Panc1 (cell line): ENCODE data around the gene UQCC2. TPM values are rescaled to one million over a fixed set of nuclear protein-coding genes. Genes with fewer than 3 reads are reported as not detected.
A peak's percentile ranks its signal among the peaks of the same experiment; 100 is the strongest.

Experiments used
- ATAC-seq: fragments of 200-7000 bp; cut with Tn5 transposase; 2 replicates; pipeline ENCODE4 v1.9.1; 2020; ENCODE audit warnings: mild to moderate bottlenecking, moderate library complexity
- BruUV-seq: library from RNA; stranded (reverse); fragments of 400-500 nt; replicated peaks from 2 replicates; lab custom pipeline; 2021; lab: Mats Ljungman, UMichigan
- CTCF ChIA-PET: fragments of 300-600 bp; sonication (Branson Sonifier 250); formaldehyde crosslinking; loops from one replicate; lab custom pipeline; 2022; ENCODE audit warnings: antibody characterized with exemption; lab: Charles Lee
- POLR2A ChIA-PET: fragments of 300-600 bp; sonication (Branson Sonifier 250); formaldehyde crosslinking; loops from one replicate; lab custom pipeline; 2022; ENCODE audit warnings: antibody characterized with exemption; lab: Charles Lee
- DNase-seq: peaks from one replicate; pipeline ENCODE4 v3.0.0-alpha.2; 2010; ENCODE audit warnings: low read depth, low spot score
- H3K27ac ChIP-seq: 2 replicates; pipeline ENCODE4 v1.5.1; 2011; ENCODE audit warnings: mild to moderate bottlenecking, low read length, inconsistent platforms
- H3K27me3 ChIP-seq: fragments of 200-500 bp; sonication (Bioruptor generic); 2 replicates; pipeline ENCODE4 v1.6.0; 2014; ENCODE audit warnings: low read length, inconsistent platforms; ENCODE audit not compliant: control insufficient read depth, insufficient read depth
- H3K36me3 ChIP-seq: fragments of 200-500 bp; sonication (Bioruptor generic); 2 replicates; pipeline ENCODE4 v1.5.1; 2014; ENCODE audit warnings: inconsistent platforms, mild to moderate bottlenecking, low read length, moderate library complexity; ENCODE audit not compliant: control insufficient read depth, insufficient read depth
- H3K4me1 ChIP-seq: 2 replicates; pipeline ENCODE4 v1.5.1; 2011; ENCODE audit warnings: inconsistent platforms, mild to moderate bottlenecking, low read length, moderate library complexity; ENCODE audit not compliant: control insufficient read depth, insufficient read depth
- H3K4me3 ChIP-seq, 2 experiments: 2 replicates each; pipeline ENCODE4 v1.5.1; 2011 to 2012; ENCODE audit warnings: low read depth in 2 of 2, low read length in 2 of 2, mild to moderate bottlenecking in 2 of 2, inconsistent platforms in 1 of 2, moderate library complexity in 1 of 2
- H3K9me3 ChIP-seq: fragments of 200-500 bp; sonication (Bioruptor generic); 2 replicates; pipeline ENCODE4 v1.5.1; 2014; ENCODE audit warnings: low read depth, mild to moderate bottlenecking, inconsistent platforms, low read length, moderate library complexity; ENCODE audit not compliant: control insufficient read depth, insufficient read depth
- POLR2AphosphoS5 ChIP-seq: IDR thresholded peaks from 2 replicates; pipeline ENCODE4 v1.6.1; 2012; ENCODE audit warnings: mild to moderate bottlenecking, low read depth, low read length, moderate library complexity
- SIN3A ChIP-seq: IDR thresholded peaks from 2 replicates; pipeline ENCODE4 v1.6.1; 2012; ENCODE audit warnings: low read depth, mild to moderate bottlenecking, low read length, moderate library complexity, borderline replicate concordance; ENCODE audit not compliant: insufficient read depth
- TCF7L2 ChIP-seq: IDR thresholded peaks from 2 replicates; pipeline ENCODE4 v1.6.1; 2011; ENCODE audit warnings: mild to moderate bottlenecking, low read depth, low read length, inconsistent platforms
- in situ Hi-C: cut with HindIII; loops from 2 replicates; pipeline ENCODE4 v1.10.0; 2016; ENCODE audit warnings: low sequenced_read_pairs, low pct_unique_long_range_greater_than_20kb
- intact Hi-C: fragments of 100-400 bp; cut with micrococcal nuclease; formaldehyde crosslinking; loops from one replicate; pipeline ENCODE4 v1.10.0; 2022; ENCODE audit not compliant: unreplicated experiment
- total RNA-seq: library from RNA; stranded (reverse); gene quantifications from one replicate; pipeline ENCODE4 v1.2.1, GENCODE V29; 2021; ENCODE audit not compliant: unreplicated experiment
- TF ChIP-seq, protein P1 (sequence below): fragments of 450-650 bp; IDR thresholded peaks from 2 replicates; pipeline ENCODE4 v1.5.1; 2017; ENCODE audit warnings: mild to moderate bottlenecking
- TF ChIP-seq, protein P2 (sequence below), 2 experiments: IDR thresholded peaks; 2 replicates each; pipeline ENCODE4 v1.6.1; 2011 to 2012; ENCODE audit warnings: low read depth in 2 of 2, control low read depth in 1 of 2, low read length in 1 of 2, mild to moderate bottlenecking in 1 of 2, moderate library complexity in 1 of 2; ENCODE audit not compliant: insufficient read depth in 1 of 2

UQCC2 gene
- total RNA-seq, 1 experiment from 2014 or later, result 135 TPM

DNA sequence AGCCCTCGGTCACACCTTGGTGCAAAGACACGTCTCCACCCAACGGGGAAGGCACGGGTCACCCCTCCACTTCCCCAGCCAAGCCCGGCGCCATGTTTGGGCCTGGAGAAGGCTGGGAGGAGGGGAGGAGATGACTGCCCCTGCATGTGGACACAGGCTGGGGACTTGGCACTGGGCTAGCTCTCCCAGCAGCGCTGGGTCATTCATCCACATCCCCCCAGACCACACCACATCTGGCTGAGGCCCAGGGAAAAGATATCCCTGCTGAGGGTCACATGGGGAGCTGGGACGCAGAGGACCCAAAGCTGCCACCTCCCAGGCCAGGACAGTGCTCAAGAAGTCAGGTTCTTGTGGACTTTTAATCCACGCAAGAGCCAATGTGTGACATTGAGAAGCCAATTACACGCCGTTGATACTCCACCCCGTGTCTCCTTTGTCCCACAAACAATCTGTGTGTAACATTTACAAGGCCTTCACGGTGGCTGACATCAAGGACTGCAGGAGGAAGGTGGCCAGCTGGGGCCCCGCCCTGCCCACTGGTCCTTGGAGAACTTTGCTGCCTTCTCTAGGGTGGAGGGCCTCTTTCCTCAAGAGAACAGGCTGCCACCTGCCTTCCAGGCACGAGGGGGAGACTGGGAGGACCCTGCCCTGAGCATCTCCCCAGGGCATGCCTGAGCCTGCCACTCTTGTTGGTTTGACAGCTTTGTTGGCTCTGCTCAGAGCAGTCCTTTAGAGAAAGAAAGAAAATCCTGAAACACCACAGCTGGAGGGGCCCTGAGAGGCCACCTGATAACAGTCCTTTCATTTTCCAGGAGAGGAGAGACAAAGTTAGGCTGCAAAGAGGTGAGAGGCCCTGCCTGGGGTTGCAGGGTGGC is 40.5 kb upstream of the UQCC2 start:
- no peak for DNase-seq
- Histone ChIP-seq H3K27ac (no peak overlapping the region), H3K27me3 (no peaks in the 10 kb centered on the region), H3K4me1 (peaks cover 9% of the 10 kb centered on the region), H3K9me3 (no peaks in the 10 kb centered on the region), H3K36me3 (no peaks in the 10 kb centered on the region), H3K4me3 (no peak overlapping the region)
- intact Hi-C loops (no loop called here), in situ Hi-C loops (no loop called here)
- ATAC-seq, result peak; percentile 27; the same call in 1 of the 2 replicates
- ChIA-PET CTCF (interaction anchor here (0.5 to 0.6 kb wide), 2 partner anchors 41 to 303 kb away, joined by 3 to 12 read pairs; no protein-coding TSS in a partner anchor), POLR2A (no interaction called here)
- no TSS peak for BruUV-seq
- TF ChIP-seq POLR2AphosphoS5, result no peak
- TF ChIP-seq, protein P1, sequence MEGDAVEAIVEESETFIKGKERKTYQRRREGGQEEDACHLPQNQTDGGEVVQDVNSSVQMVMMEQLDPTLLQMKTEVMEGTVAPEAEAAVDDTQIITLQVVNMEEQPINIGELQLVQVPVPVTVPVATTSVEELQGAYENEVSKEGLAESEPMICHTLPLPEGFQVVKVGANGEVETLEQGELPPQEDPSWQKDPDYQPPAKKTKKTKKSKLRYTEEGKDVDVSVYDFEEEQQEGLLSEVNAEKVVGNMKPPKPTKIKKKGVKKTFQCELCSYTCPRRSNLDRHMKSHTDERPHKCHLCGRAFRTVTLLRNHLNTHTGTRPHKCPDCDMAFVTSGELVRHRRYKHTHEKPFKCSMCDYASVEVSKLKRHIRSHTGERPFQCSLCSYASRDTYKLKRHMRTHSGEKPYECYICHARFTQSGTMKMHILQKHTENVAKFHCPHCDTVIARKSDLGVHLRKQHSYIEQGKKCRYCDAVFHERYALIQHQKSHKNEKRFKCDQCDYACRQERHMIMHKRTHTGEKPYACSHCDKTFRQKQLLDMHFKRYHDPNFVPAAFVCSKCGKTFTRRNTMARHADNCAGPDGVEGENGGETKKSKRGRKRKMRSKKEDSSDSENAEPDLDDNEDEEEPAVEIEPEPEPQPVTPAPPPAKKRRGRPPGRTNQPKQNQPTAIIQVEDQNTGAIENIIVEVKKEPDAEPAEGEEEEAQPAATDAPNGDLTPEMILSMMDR, result no peak
- no peak for TF ChIP-seq SIN3A
- TF ChIP-seq, protein P2, sequence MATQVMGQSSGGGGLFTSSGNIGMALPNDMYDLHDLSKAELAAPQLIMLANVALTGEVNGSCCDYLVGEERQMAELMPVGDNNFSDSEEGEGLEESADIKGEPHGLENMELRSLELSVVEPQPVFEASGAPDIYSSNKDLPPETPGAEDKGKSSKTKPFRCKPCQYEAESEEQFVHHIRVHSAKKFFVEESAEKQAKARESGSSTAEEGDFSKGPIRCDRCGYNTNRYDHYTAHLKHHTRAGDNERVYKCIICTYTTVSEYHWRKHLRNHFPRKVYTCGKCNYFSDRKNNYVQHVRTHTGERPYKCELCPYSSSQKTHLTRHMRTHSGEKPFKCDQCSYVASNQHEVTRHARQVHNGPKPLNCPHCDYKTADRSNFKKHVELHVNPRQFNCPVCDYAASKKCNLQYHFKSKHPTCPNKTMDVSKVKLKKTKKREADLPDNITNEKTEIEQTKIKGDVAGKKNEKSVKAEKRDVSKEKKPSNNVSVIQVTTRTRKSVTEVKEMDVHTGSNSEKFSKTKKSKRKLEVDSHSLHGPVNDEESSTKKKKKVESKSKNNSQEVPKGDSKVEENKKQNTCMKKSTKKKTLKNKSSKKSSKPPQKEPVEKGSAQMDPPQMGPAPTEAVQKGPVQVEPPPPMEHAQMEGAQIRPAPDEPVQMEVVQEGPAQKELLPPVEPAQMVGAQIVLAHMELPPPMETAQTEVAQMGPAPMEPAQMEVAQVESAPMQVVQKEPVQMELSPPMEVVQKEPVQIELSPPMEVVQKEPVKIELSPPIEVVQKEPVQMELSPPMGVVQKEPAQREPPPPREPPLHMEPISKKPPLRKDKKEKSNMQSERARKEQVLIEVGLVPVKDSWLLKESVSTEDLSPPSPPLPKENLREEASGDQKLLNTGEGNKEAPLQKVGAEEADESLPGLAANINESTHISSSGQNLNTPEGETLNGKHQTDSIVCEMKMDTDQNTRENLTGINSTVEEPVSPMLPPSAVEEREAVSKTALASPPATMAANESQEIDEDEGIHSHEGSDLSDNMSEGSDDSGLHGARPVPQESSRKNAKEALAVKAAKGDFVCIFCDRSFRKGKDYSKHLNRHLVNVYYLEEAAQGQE (IDR thresholded peaks at IDR 0.05; ENCODE audit: insufficient read depth in 1 of 2, low read depth in 2 of 2, low read length in 1 of 2), result no peak
- no peak for TF ChIP-seq TCF7L2

- in situ Hi-C loops (no loop called here), intact Hi-C loops (no loop called here)
- ChIA-PET POLR2A (no interaction called here), CTCF (no interaction called here)
- Histone ChIP-seq H3K36me3 (no peaks in the 10 kb centered on the region), H3K4me3 (no peak overlapping the region), H3K9me3 (no peaks in the 10 kb centered on the region), H3K27me3 (no peaks in the 10 kb centered on the region), H3K4me1 (peaks cover 12% of the 10 kb centered on the region), H3K27ac (no peak overlapping the region)
- DNase-seq, result no peak
- TF ChIP-seq POLR2AphosphoS5, result no peak
- TF ChIP-seq, protein P1, result no peak
- TF ChIP-seq SIN3A, result no peak
- TF ChIP-seq, protein P2 (IDR thresholded peaks at IDR 0.05; ENCODE audit: insufficient read depth in 1 of 2, low read depth in 2 of 2, low read length in 1 of 2), result no peak
- no peak for TF ChIP-seq TCF7L2
- ATAC-seq, result no peak
- BruUV-seq, result no TSS peak
These were observed 38.9 kb upstream of the UQCC2 start for GRCh38 chr6:33750244-33750991.
